GM18499 (cell line): ENCODE data around the gene NDFIP2.

ENCODE experiments used
- ATAC-seq: cut with Tn5 transposase; IDR thresholded peaks from one replicate; pipeline ENCODE4 v1.9.1; 2021; ENCODE audit warnings: moderate number of reproducible peaks; ENCODE audit not compliant: insufficient read depth, unreplicated experiment

The NDFIP2 gene

GRCh38 chr13:79492313-79492798 is 11.4 kb downstream of the NDFIP2 start:
- ATAC-seq = no peak

DNA sequence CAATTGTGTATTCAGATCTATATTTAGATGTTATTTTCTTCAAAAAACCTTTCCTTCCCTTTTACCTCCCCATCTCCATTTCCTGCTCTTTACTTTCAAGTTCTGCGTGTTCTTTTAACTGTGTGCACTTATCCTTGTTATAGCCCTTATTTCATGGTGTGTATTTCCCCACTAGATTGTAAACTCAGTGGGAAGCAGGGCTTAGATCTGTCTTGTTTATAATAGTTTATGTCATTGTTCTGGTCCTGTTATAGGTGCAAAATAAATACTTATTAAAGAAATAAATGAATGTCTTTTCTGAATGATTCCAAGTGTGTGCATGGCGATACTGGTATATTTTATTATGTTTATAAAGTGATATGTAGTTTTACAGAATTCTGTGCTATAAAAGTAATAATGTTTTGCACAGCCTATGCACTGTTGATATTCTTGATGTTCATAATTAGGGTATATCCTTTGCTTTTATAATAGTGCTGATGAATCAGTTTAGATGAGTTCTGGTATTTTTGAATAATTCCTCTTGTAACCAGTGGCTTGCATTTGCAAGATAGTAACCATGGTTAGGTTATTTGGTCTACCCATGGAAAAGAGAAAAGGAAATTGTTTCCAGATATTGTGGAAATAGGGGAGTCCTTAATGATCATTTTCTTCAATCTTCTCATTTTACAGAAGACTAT is 12.1 kb downstream of the NDFIP2 start:
- ATAC-seq = no peak

DNA sequence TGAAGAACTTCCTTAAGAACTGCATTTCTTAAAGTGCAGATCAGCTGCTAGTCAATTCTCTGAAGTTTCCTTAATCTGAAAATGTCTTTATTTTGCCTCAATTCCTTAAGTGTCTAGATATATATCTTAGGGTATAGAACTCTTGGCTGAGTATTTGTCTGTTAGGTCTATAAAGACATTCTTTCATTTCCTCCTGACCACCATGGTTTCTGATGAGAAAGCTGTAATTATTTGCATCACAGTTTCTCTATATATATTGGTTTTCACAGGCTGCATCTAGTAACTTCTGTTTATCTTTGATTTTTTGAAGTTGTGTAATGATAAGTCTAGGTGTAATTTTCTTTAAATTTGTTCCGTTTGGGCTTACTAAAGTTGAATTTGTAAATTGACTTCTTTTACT is 15.2 kb downstream of the NDFIP2 start:
- ATAC-seq = peak; percentile 73

- no peak for ATAC-seq
Observed at GRCh38 chr13:79497064-79497463, 16.1 kb downstream of the NDFIP2 start.

GRCh38 chr13:79497852-79498251 is 16.9 kb downstream of the NDFIP2 start:
- ATAC-seq = no peak

- ATAC-seq = no peak
Observed at GRCh38 chr13:79500829-79501228, 19.9 kb downstream of the NDFIP2 start.

GRCh38 chr13:79501538-79502232 is 20.7 kb downstream of the NDFIP2 start:
- no peak for ATAC-seq

DNA sequence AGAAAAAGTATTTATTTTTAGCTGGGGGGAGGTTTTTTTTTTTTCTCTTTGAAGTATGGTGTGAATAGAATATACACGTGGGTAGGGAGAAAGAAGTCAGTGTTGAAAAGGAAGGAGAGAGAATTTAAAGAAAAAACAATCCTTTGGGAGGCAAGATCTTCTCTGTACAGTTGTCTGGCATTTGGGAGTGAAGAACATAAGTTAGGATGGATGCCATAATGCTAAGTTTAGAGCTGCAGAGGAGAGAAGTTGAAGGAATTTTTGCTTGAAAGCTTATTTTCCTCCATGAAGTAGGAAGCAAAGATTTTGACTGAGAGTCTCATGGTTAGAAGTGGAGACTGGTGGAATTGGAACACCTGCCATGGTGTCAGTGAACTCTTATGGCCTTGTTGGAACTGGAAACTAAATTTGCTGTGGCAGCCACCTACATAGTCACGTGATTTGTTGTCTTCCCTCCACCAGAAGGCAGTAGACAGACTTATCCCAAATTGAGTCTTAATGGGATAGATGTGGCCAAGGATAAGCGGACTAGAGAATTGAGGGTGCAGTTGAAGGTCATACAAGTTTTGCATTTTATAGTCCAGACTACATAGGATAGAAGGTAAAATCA is 22.0 kb downstream of the NDFIP2 start:
- ATAC-seq = no peak

- no peak for ATAC-seq
Observed at GRCh38 chr13:79503473-79504017, 22.6 kb downstream of the NDFIP2 start.

DNA sequence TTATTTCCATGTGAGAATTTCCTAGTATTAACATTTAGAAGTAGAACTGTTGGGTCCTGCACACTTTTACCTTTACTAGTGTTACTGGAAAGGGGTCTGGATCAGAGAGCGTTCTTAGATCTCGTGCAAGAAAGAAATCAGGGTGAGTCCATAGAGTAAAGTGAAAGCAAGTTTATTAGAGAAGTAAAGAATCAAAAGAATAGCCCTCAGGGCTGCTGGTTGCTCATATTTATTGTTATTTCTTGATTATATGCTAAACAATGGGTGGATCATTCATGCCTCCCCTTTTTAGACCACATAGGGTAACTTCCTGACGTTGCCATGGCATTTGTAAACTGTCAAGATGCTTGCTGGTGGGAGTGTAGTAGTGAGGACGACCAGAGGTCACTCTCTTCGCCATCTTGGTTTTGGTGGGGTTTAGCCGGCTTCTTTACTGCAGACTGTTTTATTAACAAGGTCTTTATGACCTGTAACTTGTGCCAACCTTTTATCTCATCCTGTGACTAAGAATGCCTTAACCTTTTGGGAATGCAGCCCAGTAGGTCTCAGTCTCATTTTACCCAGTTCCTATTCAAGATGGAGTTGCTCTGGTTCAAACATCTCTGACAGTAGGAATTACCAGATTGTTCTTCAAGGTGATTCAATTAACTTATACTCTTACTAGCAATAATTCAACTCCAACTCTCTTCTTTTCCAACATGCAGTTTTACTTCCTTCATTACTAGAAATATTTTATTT is 27.4 kb downstream of the NDFIP2 start:
- no peak for ATAC-seq

DNA sequence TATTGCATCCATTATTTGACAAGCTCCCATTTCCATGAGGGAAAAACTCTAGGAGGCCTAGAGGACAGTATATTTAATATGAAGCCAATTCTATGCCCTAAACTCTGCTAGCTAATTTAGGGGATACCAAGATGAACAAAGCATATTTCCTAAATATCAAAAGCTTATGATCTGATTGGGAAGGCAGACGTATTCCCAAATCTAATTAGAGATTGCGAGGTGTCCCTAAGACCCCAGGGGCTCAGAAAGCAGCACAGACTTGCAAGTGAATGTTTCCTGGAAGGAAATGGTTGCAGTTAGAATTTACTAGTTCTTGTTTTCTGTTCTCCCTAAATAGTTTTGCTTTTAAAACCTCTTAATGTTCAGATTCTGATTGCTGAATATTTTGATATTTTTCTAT is 30.7 kb downstream of the NDFIP2 start:
- no peak for ATAC-seq

DNA sequence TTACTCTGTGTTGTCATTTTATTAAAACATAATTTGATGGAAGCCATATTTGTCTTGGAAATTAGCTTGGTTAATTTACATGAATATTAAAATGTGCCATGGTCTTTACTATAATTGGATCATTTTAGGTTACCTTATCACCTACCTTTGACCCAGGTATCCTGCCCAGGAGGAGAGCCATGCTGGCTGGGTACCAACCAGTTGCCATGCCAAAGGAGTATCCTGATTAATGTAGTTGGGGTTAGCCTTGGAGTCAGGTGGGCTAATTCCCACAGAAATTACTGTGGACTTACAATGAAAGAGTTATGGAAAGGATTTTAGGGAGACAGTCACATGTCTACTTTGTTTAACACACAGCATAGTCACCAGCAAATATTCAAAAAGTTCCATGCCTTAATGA is 32.0 kb downstream of the NDFIP2 start:
- ATAC-seq = no peak

DNA sequence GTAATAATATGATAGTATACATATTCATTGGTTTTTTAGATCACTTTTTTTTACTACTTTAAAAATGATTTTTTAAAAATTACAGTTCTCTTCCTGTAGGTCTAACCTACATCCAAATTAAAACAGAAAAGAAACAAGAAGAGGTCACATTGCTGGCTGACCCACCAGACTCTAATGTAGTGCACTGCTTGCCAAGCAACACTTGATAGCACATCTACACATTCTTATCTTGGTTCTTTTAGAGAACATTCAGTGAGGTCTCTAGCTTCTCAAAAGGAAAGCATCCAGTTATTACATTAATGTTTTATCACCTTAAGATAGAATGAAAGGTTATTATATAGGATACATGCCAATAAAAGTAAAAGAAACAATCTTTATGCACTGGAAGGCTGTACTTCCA is 35.6 kb downstream of the NDFIP2 start:
- no peak for ATAC-seq

GRCh38 chr13:79519255-79519654 is 38.3 kb downstream of the NDFIP2 start:
- no peak for ATAC-seq

- ATAC-seq = peak; percentile 85
Observed at GRCh38 chr13:79522583-79522982, 41.6 kb downstream of the NDFIP2 start.

- no peak for ATAC-seq
Observed at GRCh38 chr13:79525064-79525857, 44.3 kb downstream of the NDFIP2 start.

- ATAC-seq = no peak
Observed at GRCh38 chr13:79527698-79528097, 46.7 kb downstream of the NDFIP2 start.

DNA sequence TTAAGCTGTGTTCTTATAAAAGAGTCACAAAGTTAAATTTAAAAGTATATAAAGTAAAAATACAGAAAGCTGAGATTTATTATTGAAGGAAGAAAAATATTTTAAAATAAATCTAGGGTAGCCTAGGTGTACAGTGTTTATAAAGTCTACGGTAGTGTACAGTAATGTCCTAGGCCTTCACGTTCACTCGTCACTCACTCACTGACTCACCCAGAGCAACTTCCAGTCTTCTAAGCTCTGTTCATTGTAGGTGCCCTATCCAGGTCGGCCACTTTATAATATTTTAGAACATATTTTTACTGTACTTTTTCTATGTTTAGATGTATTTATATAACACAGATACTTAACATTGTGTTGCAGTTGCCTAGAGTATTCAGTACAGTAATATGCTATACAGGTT is 47.4 kb downstream of the NDFIP2 start:
- ATAC-seq = no peak

GRCh38 chr13:79528759-79529191 is 47.8 kb downstream of the NDFIP2 start:
- no peak for ATAC-seq

DNA sequence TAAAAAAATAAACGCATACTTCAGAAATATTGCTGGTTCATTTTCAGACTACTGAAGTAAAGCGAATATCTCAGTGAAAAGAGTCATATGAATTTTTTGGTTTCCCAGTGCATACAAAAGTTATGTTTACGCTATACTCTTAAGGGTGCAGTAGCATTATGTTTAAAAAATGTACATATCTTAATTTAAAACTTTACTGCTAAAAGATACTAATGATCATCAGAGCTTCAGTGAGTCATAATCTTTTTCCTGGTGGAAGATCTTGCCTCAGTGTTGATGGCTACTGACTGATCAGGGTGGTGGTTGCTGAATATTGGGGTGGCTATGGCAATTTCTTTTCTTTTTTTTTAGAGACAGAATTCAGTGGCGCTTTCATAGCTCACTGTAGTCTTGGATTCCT is 48.9 kb downstream of the NDFIP2 start:
- no peak for ATAC-seq
